HG02884 (cell line): Measurements from ENCODE around the gene RIMBP2.
"Not testable (repeated sequence)": the region's sequence is repeated elsewhere in the genome, so short reads cannot be mapped to it uniquely, and the experiment has no call there.

Experiments used
- ATAC-seq: cut with Tn5 transposase; IDR thresholded peaks from one replicate; pipeline ENCODE4 v1.9.1; 2021; ENCODE audit warnings: mild to moderate bottlenecking, moderate library complexity; ENCODE audit not compliant: unreplicated experiment

The RIMBP2 gene

GRCh38 chr12:130707571-130707891 is 8.6 kb downstream of the RIMBP2 start:
- ATAC-seq = no peak

GRCh38 chr12:130706885-130707570 is 9.1 kb downstream of the RIMBP2 start:
- no peak for ATAC-seq

- ATAC-seq = no peak
Measured at GRCh38 chr12:130706311-130706710, 9.8 kb downstream of the RIMBP2 start.

DNA sequence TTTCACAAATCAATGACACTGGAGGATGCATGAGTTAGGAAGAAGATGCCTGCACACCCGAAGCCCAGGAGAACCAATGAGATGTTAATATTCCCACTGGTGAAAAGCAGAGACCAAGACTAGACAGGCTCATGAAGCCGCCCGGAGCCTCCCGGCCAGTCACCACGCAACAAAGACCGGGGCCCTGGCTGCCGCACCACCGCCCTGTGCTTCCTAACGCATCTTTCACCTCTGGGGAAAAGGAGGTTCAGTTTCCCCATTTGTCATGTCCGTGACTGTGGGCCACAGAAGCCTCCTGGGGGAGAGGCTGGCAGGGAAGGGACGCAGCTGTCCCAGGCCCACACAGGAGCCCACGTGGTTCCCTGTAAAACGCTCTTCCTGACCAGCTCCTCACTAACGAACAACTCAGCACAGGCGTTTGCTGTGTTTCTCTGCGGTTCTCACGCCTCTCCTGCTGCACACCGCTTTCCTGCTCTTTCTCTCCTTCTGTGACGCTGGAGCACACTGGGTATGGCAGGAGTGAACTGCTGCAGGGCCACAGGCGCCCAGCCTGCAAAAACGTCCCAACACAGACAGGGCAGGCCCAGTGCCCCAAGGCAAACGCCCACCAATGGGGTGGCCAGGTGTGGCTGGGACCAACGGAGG is 10.8 kb downstream of the RIMBP2 start:
- ATAC-seq = no peak

DNA sequence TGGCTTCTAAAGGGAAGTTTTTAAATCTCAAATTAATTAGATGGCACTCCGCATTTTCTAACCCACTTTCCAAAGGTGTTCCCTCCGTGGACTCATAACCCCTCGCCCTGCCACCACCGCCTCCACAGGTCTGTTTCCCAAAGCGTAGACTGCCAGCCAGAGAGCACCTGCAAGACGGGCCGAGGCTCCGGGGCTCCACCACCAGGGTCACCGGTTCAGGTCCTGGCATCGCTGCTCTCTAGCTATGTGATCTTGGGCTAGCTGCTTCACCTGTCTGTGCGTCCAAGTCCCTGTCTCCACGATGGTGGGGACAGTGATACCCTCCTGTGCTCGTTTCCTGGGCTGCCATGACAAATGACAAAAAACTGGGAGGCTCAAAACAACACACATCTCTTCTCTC is 11.5 kb downstream of the RIMBP2 start:
- no peak for ATAC-seq

DNA sequence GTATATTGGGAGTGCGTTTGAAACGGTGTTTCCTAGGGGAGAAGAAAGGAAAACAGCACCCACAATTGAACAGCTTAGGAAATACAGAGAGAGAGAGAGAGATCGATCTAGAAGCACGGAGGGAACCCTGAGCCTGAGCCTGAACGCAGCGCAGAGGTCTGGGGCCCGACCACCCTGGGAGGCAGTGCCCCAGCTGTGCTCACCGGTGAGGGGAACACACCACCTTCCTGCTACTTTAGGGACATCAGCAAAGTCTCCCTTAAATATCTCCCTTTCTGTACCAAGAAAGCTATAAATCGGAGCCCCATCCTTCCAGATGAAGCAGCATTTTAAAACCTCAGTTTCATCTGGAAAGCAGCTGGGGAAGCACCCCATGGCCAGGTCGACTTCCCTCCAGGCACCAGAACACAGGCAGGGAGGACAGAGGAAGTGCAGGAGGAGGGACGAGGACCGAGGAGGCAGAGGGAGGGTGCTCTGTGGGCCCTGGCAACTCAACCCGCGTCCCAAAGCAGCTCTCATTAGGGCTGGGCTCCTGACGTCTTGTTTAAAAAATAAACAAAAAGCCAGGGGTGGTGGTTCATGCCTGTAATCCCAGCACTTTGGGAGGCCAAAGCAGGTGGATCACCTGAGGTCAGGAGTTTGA is 12.2 kb downstream of the RIMBP2 start:
- no peak for ATAC-seq

DNA sequence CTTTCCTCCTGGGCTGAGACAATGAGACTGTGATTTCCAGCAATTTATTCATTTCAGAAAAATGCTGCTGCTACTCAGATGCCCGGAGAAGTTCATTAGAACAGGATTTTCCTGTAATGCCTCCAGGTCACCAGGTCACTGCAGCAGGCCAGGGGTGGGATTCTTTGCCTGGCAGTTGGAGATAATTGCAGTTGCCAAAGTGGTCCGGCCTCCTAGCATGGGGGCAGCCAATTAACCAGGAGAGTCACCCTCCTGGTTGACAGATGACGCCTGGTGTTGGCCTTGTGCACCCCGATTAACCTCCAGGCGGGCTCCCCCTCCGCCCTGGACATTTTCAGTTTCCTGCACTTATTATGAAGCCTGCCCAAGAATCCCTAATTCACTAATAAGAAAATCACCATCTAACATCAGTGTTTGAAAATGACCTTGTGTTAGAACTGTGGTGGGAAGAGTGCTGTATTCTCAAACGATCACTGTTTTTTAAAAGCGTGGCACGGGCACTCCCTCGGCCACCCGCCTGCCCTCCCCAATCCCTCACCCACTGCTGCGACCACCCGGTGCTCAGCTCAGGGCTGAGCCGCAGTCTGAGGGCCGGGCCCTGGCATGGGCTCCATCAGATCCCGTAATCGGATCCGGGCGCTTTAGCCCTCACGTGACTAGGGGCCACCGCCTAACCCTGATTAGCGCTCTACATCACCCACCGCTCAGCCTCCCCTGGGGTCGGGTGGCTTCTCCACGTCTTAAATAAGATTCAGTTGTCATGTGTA is 12.9 kb downstream of the RIMBP2 start:
- ATAC-seq = no peak

DNA sequence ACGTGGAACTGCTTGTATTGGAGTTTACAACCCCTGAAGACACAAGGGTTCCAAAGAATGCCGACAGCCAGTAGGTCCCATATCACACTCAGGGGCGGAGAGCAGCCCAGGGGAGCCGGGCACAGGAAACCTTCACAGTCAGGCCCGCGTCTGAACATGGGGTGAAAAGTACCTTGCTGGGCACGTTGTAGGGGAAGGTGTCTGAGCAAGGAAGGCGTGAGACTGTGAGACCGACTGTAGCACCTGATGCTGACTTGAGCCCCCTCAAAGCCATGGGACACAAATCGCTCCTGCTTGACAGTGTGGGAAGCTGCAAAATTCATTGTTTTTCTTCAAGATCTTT is 14.7 kb downstream of the RIMBP2 start:
- ATAC-seq = no peak

GRCh38 chr12:130700492-130701401 is 15.4 kb downstream of the RIMBP2 start:
- ATAC-seq = no peak

DNA sequence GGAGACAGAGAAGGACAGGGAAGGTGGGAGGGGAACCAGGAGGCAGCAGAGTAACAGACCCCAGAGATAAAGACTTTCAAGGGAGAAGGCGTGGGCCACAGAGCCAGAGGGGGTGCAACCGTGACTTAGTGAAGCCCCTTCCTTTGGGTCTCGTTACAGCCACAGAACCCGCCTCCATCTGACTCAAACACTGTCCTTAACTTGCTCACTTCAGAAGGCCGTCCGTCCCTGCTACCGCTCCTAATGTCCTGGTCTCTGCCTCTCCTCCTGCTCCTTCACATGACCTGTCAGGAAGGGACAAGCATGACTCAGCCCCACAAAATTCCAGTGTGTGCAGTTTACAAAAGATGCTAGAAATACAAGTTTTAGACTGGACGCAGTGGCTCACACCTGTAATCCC is 18.0 kb downstream of the RIMBP2 start:
- ATAC-seq = no peak

- ATAC-seq = no peak
Measured at GRCh38 chr12:130696379-130697100, 19.6 kb downstream of the RIMBP2 start.

DNA sequence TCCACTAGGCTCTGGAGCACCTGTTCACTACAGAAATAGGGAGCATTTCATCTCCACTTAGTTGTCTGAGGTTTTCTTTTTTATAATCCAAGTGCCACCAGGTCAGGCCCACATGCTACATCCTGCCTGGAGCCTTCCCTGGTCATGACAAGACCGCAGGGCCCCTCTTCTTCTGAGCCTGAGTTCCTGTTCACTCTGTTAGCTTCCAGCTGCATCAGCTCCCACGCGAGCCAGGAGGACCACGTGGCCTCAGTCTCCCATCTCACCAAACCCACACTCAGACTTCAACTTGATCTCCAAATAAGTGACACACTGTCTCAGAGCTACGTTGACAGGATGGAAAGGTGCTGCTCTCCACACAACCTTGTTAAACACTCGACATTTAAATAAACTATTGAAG is 21.0 kb downstream of the RIMBP2 start:
- ATAC-seq = no peak

- no peak for ATAC-seq
Measured at GRCh38 chr12:130689408-130690405, 26.4 kb downstream of the RIMBP2 start.

- ATAC-seq = not testable (repeated sequence)
Measured at GRCh38 chr12:130688999-130689398, 27.1 kb downstream of the RIMBP2 start.

DNA sequence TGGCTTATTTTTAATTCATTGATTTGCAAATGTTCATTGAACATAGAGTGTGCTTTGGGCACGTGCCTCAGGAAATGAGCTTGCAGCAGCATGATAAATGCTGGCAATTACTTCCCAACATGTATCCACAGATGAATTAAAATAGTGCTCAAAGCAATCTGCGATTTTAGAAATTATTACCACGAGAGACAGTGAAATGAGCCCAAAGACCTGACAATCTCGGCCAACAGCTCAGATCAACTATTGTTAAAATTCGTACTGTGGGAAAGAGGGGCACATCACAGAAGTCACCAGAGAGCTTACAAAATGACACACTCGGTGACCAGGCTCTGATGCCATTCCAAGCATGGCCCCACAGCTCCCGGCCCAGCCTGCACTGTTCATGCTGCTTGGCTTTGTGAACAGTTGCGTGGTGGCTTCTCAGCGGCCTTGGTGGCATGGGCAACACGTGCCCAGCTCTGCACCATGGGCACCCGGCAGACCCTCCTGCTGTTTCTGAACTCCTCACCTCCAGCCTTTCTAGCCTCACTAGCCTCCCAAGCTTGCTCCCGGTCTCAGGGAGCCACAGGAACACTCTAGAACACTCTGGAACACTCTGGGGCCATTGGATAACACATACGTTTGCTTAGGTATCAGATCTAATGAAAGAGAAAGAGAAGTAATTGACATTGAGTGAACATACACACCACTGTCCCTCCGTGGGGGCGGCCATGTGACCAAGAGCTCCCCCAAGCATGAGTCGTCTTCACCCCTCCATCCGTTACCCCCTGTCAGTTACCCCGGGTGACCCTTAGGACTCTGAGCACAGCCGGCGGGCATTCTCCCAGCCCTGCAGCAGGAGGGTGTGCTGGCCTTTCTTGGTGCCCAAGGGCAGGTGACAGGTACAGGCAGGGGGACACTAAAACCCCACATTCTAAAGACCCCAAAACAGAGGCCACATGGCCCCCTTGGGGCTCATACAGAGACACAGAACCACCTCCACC is 28.0 kb downstream of the RIMBP2 start:
- ATAC-seq = no peak

- ATAC-seq = no peak
Measured at GRCh38 chr12:130687190-130687589, 28.9 kb downstream of the RIMBP2 start.

- no peak for ATAC-seq
Measured at GRCh38 chr12:130686511-130686991, 29.5 kb downstream of the RIMBP2 start.

DNA sequence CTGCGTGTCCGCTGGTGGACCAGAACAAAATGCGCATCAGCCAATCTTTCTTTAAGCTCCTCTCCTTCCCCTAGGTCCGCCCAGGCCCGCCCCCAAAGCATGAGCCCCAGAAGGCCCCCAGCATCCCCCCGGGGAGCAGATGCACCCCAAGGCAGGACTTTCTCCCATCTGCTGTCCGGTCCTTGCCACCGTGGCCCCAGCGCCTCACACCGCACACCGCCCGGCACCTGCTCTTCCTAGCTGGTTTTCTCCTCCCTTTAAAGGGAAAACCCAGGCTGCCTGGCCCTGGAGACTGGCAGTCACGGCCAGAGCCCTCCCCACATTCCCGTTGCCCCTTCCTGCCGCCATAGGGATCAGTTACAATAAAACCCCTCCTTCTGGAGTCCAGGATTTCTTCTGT is 30.2 kb downstream of the RIMBP2 start:
- no peak for ATAC-seq
